Psoas muscle (tissue), 8 donors: ENCODE measurements around the gene PCSK2. TPM values are rescaled to one million over a fixed set of nuclear protein-coding genes. Genes with fewer than 3 reads are reported as not detected.

ENCODE experiments used
- ATAC-seq, 4 donors: fragments of 200-7000 bp; cut with Tn5 transposase; one replicate each; pipeline ENCODE4 v1.9.1; 2020; ENCODE audit warnings: moderate library complexity in 3 of 4, mild to moderate bottlenecking in 2 of 4
- DNase-seq, 2 donors: peaks; one replicate each; pipeline ENCODE4 v3.0.0-alpha.2; 2020
- H3K27ac ChIP-seq: fragments of 200-600 bp; one replicate; pipeline ENCODE4 v1.8.0; 2022
- H3K27me3 ChIP-seq, 3 donors: fragments of 200-600 bp in 1 of 3; one replicate each; pipeline versions ENCODE4 v1.6.1 to v1.8.0; 2013 to 2022; ENCODE audit warnings: low read length in 2 of 3, mild to moderate bottlenecking in 2 of 3, moderate library complexity in 1 of 3; ENCODE audit not compliant: insufficient read depth in 3 of 3
- H3K36me3 ChIP-seq, 2 donors: fragments of 200-600 bp in 1 of 2; one replicate each; pipeline versions ENCODE4 v1.6.1 to v1.8.0; 2013 to 2022; ENCODE audit warnings: low read depth in 1 of 2, mild to moderate bottlenecking in 1 of 2, moderate library complexity in 1 of 2; ENCODE audit not compliant: insufficient read depth in 1 of 2
- H3K4me1 ChIP-seq: fragments of 200-600 bp; one replicate; pipeline ENCODE4 v1.8.0; 2022
- H3K4me3 ChIP-seq: fragments of 200-600 bp; one replicate; pipeline ENCODE4 v1.8.0; 2022; ENCODE audit warnings: mild to moderate bottlenecking
- H3K9me3 ChIP-seq: fragments of 200-600 bp; one replicate; pipeline ENCODE4 v1.8.0; 2022
- WGBS, 3 donors: extraction: QIAGEN DNeasy Blood & Tissue Kit; methylation state at CpG; one replicate each; pipeline versions ENCODE4 v1.1.6 to v1.1.7; 2013; 5-methylcytosine and 5-hydroxymethylcytosine counted together
- intact Hi-C, 2 donors: fragments of 100-400 bp; cut with DNase I; formaldehyde crosslinking; loops; one replicate each; pipeline versions ENCODE4 v1.11.0 to v1.14.2; 2022
- polyA plus RNA-seq, 3 donors: library from polyadenylated mRNA; stranded (reverse); fragments of 200-250 nt; gene quantifications; one replicate each; pipeline ENCODE4 v1.2.3, GENCODE V29; 2013
- total RNA-seq, 4 donors: library from RNA; stranded (reverse); fragmentation: NEBNext Ultra II Directional in 2 of 4; extraction: Animal tissue kit (Norgen Biotek cat#: 25700) in 2 of 4; gene quantifications; one replicate each; pipeline versions ENCODE4 v1.2.1 to v1.2.4, GENCODE V29; 2021 to 2023
- TF ChIP-seq, protein P1 (sequence below): fragments of 200-600 bp; IDR thresholded peaks from one replicate; pipeline ENCODE4 v1.8.0; 2022; ENCODE audit warnings: antibody characterized with exemption
- donor health status: healthy with polysubstance abuse.
- donor health status: DM: no; HTN: no; CAD: no; lungs with moderate emphysema.
- donor health status: Bipolar disorder and iron deficiency.
- donor health status: healthy.
- donor health status: DM: yes; HTN: yes; CAD: no.
- donor health status: DM: no; HTN: no; CAD: no.
- donor health status: DM: no; HTN: no; CAD: no.
- donor health status: DM: yes; HTN: yes; CAD: no.

The PCSK2 gene
- total and polyA plus RNA-seq, 7 donors, result 0.01 to 0.26 (median 0.04) TPM; not detected in 3

DNA sequence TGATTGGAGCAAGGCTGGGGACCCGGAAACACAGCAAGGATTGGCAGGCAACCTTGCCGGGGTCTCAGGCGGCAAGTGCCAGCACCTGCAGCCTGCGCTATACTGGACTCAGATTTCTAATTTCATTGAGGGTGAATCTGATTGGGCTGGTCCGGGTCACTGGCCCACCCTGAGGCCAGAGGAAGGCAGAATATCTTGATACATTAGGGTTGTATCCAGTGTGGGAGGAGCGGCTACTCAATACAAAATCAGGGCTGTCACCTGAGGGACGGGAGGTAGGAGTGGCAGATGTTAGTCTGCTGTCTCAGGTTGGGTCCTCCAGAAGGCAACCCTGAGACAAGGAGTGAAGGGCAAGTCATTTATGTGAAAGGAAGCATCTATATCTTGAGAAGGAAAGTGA, 263.7 kb downstream of the PCSK2 start:
- no peaks in the 10 kb centered on the region for H3K27me3 ChIP-seq
- no peaks in the 10 kb centered on the region for H3K4me1 ChIP-seq
- intact Hi-C loops, result no loop called here
- DNase-seq (no peak), ATAC-seq (no peak)
- WGBS, 3 donors, result 88 to 95% (median 89%) methylated on average over 7 of the region's 7 CpGs
- no peak overlapping the region for H3K27ac ChIP-seq
- H3K36me3 ChIP-seq, result no peaks in the 10 kb centered on the region
- TF ChIP-seq, protein P1, sequence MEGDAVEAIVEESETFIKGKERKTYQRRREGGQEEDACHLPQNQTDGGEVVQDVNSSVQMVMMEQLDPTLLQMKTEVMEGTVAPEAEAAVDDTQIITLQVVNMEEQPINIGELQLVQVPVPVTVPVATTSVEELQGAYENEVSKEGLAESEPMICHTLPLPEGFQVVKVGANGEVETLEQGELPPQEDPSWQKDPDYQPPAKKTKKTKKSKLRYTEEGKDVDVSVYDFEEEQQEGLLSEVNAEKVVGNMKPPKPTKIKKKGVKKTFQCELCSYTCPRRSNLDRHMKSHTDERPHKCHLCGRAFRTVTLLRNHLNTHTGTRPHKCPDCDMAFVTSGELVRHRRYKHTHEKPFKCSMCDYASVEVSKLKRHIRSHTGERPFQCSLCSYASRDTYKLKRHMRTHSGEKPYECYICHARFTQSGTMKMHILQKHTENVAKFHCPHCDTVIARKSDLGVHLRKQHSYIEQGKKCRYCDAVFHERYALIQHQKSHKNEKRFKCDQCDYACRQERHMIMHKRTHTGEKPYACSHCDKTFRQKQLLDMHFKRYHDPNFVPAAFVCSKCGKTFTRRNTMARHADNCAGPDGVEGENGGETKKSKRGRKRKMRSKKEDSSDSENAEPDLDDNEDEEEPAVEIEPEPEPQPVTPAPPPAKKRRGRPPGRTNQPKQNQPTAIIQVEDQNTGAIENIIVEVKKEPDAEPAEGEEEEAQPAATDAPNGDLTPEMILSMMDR, result no peak
- H3K4me3 ChIP-seq, result no peak overlapping the region
- H3K9me3 ChIP-seq, result no peaks in the 10 kb centered on the region

- TF ChIP-seq, protein P1, result no peak
- no peak for ATAC-seq
Measured at GRCh38 chr20:17491041-17491440, 264.2 kb downstream of the PCSK2 start.

DNA sequence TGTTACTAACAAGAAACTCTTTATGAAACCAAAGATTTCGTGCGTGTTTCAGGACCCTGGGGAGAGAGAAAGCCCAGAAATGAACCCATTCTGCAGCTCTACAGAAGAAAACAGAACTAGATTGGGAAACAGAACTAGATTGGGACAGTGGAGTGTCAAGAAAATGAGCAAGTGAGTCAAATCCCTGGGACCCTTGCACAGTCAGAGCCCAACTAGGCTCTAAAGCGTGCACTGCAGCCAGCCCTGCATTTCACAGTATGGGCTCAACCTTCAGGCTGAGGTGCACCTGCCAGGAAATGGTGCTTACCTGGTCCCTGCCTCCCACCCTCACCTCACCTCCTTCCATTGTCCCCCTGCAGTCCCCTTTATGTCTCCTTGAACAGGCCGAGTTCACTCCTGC, 264.6 kb downstream of the PCSK2 start:
- Histone ChIP-seq H3K4me1 (no peaks in the 10 kb centered on the region), H3K9me3 (no peaks in the 10 kb centered on the region), H3K27ac (no peak overlapping the region), H3K27me3 (no peaks in the 10 kb centered on the region), H3K4me3 (no peak overlapping the region), H3K36me3 (no peaks in the 10 kb centered on the region)
- intact Hi-C loops, result no loop called here
- TF ChIP-seq, protein P1, result no peak
- no peak for ATAC-seq
- WGBS, 3 donors, result 91 to 97% (median 92%) methylated on average over 4 of the region's 4 CpGs
- no peak for DNase-seq

More at GRCh38 chr20:17491041-17491440, 264.2 kb downstream of the PCSK2 start:
- intact Hi-C loops, result no loop called here
- no peak for DNase-seq
- WGBS, 3 donors, result 82 to 93% (median 93%) methylated on average over 11 of the region's 11 CpGs
- H3K27ac ChIP-seq, result no peak overlapping the region
- no peaks in the 10 kb centered on the region for H3K4me1 ChIP-seq
- no peaks in the 10 kb centered on the region for H3K9me3 ChIP-seq
- no peaks in the 10 kb centered on the region for H3K36me3 ChIP-seq
- no peak overlapping the region for H3K4me3 ChIP-seq
- no peaks in the 10 kb centered on the region for H3K27me3 ChIP-seq

DNA sequence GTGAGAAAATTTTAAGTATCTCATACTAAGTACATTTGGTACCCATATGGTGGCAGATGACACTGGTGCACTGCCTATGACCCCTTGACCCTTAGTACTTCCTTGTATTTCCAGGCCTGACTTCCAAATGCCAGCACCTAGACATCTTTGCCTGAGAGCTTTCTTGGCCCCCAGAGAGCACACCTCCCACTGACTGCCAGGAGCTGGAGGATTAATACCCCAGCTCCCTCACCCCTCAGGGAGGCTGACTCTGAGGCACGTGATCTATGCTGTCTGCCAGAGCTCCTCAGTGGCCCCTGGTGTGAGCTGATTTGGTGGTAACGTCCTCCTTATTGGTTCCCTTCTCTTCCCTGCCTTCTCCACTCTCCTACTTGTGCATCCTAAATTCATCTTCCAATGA, 266.3 kb downstream of the PCSK2 start:
- no peak overlapping the region for H3K27ac ChIP-seq
- no peak overlapping the region for H3K4me3 ChIP-seq
- no peak for DNase-seq
- H3K9me3 ChIP-seq, result no peaks in the 10 kb centered on the region
- TF ChIP-seq, protein P1, result no peak
- no peaks in the 10 kb centered on the region for H3K27me3 ChIP-seq
- H3K4me1 ChIP-seq, result no peaks in the 10 kb centered on the region
- no peaks in the 10 kb centered on the region for H3K36me3 ChIP-seq
- ATAC-seq, result no peak
- 65 to 88% (median 86%) methylated on average over 2 of the region's 2 CpGs for WGBS, 3 donors
- intact Hi-C loops, result no loop called here

DNA sequence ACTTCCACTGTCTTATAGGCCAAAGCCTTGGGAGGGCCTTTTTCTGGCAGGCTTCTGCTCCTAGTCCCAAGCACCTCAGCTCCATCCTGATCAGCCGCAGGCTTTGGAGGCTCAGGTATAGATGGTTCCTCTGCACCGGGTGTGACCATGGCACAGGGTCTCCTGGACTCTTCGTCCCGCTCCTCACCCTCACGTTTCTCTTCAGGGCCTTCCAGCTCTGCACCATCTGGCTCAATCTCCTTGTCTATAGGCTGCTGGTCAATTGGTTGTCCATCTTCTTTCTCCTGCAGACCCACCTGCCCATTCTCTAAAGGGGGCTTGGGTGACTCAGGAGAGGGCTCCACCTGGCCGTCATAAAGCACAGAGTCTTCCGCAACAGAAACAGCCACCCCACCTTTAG, 267.4 kb downstream of the PCSK2 start:
- H3K9me3 ChIP-seq, result no peaks in the 10 kb centered on the region
- 90 to 97% (median 97%) methylated on average over 7 of the region's 7 CpGs for WGBS, 3 donors
- ATAC-seq, result no peak

More for the DNA sequence above, 267.4 kb downstream of the PCSK2 start:
- TF ChIP-seq, protein P1, result no peak
- Histone ChIP-seq H3K36me3 (no peaks in the 10 kb centered on the region), H3K4me1 (no peaks in the 10 kb centered on the region), H3K27me3 (no peaks in the 10 kb centered on the region), H3K27ac (no peak overlapping the region), H3K4me3 (no peak overlapping the region)
- intact Hi-C loops, result no loop called here
- DNase-seq, result no peak
